NCI-H2107 treated with DMSO at 0.1 percent for 48 hours (cell line): ENCODE measurements around the gene CYP46A1.

Experiments used
- DNase-seq: peaks from one replicate; lab custom pipeline; 2025; ENCODE audit not compliant: unreplicated experiment; lab: John Stamatoyannopoulos, UW

The CYP46A1 gene

DNA sequence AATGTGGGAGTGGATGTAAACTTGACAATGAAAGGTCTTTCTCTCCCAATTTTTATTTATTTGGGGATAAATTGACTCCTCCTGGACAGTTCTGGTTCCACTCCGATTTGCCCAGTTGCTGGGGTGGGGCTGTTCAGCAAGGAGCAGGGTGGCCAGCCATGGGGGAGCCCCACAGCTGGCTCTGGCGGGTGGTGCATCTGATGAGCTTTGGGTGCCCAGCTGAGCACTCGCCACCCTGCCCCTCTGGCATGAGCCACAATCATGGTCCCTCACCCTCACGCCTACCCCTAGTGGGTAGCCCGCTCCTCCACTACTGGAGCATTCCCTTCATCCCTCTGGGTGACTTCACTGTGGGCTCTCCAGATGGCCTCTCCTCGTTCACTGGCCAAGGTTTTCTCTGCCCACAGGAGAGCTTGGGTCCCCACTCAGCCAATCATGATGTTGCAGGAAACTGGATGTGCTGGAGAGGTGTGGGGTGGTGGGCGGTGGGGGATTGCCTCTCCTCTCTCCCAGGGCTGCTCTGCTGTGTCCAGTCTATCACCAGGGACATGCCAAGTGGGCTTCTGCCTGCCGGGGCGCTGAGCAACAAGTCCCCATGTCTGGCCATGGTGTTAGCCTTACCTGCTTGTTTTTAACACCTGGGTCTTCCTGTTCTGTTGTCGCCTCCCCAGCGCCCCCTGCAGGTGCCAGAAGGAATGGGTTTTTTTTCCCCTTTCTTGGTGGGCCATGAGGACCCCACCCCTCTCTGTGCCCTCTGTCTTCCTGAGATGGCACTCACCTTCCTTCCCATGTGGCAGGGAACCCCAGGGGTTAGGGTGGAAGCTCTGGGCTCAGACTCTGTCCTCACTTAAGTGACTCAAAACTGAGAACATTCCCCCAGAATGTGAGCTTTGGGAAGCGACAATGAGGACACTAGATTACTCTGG lies 3.4 kb downstream of the CYP46A1 start:
- no peak for DNase-seq

GRCh38 chr14:99688210-99688581 lies 4.1 kb downstream of the CYP46A1 start:
- DNase-seq = no peak

DNA sequence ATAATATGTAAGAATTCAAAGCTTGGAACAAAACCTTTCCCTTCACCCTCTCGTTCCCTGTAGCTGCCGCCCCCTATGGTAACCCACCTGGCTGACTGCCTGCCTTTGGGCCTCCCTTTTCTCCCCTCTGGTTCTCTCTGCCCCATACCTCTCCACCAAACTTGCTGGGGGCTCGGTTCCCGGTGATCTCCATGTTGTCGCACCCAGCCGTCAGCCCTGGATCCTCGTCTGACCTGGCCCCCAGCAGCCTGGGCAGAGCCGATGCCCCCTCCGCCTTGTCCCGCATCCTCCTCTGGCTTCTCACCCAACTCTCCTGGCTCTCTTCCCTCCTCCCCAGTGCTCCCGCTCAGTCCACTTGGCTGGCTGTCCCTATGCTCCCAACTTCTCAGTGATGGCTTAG lies 4.5 kb downstream of the CYP46A1 start:
- no peak for DNase-seq

DNA sequence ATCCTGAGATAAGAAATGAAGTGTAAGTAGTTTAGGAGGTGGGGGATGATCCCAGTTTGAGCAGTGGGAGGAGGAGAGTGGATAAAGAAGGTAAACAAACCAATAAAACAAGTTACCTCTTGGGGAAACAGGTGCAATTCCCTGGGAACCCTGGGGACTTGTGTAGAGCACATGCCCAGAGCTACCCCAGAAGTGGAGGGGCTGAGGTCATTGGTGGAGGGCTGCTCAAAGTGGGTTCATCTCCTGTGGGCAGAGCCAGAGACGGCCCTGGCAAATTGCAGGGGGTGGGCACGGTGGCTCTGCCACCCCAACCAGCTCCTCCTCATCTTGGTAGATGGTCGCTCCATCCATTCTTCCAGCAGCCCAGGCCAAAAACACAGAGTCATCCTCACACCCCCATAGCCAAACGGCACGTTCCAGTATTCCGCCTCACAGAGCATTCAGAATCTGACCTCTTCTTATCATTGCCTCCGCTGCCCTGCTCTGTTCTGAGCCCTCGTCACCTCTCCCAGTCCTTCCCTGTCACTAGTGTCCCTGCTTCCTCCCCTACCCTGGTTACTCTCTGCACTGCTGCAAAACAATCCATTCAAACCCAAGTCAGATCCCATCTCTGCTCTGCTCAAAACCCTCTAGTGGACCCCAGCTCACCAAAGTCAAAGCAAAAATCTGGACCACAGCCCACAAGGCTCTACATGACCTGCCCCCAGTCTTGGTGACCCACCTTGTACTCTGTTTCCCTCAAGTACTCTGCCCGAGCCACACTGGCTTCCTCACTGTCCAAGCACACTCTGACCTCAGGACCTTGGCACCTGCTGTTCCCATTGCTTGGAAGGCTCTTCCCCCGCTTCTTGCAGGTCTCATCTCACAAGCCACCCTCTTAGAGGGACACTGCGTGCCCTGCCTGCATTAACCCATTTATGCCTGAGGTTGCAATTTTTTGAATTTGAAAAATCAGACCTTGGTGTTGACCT lies 5.5 kb downstream of the CYP46A1 start:
- no peak for DNase-seq

DNA sequence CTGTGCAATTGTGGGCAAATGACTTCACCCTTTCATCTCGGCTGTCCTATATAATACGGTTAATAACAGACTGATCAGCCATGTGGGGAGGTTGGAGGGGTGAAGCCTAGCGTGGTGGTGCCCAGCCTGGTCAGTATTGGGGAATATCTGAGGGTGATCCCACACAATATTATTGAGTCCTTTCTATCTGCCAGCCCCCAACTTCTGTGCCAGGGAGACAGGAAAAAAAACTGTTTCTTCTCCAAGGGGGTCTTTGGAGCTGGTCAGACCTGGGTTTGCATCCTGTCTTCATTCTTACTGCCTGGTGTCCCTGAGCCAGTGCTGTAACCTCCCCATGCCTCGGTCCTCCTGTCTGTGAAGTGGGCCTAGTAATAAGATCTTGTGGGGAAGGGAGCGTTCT lies 6.5 kb downstream of the CYP46A1 start:
- DNase-seq = no peak

DNA sequence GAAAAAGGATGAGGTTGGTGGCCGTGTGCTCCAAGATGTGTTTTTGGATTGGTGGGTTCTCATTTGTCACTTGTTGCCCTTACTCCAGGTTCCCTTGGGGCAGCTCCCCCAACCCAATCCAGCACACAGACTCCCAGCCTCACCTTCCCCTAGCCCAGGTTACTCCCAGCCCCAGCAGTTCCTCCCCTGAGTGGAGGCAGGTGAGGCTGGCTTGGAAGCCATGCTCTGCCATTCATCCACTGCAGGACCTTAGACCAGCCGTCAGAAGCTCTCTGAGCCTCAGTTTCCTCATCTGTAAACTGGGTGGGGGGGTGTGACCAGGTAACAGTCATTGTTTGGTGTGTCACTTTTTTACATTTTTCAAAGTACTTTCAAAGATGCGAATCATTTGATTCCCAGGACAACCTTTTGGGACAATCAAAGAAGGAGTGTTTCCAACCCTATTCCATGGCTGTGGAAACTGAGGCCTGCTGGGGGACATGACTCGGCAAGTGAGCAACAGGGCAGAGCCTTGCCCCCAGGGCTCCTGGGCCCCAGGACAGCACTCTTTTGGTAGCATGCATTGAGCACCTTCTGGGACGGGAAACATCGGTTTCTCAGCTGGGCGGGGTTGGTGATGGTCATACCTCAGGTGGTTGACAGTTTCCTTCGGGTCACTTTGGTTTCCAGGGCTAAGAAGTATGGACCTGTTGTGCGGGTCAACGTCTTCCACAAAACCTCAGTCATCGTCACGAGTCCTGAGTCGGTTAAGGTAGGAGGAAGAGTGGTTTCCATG lies 7.2 kb downstream of the CYP46A1 start:
- no peak for DNase-seq

- DNase-seq = no peak
These were observed 9.8 kb downstream of the CYP46A1 start for GRCh38 chr14:99693918-99694317.

- DNase-seq = no peak
These were observed 12.8 kb downstream of the CYP46A1 start for GRCh38 chr14:99696929-99697328.

GRCh38 chr14:99698236-99698635 lies 14.1 kb downstream of the CYP46A1 start:
- no peak for DNase-seq

DNA sequence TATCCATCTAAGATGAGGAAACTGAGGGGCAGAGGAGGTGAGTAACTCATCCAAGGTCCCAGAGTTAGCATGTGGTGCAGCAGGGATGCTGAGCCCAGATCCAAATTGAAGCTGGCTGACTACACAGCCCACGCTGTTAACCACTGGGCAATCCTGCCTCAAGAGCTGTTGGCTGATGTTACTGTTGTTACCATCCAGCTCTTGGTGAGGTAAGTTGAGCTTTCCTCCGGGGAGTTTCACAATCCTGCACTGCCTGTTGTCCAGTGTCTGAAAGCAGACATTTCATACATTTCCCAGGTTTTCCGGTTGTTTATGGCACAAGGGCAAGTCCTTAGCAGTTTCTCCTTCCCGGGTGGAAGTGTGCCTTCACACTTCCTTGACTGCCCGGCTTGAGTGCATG lies 14.5 kb downstream of the CYP46A1 start:
- no peak for DNase-seq

- DNase-seq = no peak
These were observed 15.1 kb downstream of the CYP46A1 start for GRCh38 chr14:99699085-99699760.

DNA sequence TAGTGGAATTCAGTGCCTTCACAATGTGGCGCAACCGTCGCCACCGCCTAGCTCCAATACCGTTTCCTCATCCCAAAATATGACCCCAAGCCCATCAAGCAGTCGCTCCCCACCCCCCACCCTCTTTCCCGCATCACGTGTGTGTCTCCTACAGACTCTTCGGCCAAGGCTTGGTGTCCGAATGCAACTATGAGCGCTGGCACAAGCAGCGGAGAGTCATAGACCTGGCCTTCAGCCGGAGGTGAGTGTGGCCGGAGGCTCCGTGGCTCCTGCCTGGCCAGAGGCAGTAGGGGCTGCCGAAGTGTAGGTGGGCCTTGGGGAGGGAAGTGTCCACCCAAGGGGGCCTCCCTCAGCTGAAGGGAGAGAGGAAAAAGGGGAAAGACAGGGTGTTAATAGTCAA lies 15.8 kb downstream of the CYP46A1 start:
- DNase-seq = no peak

- DNase-seq = no peak
These were observed 16.3 kb downstream of the CYP46A1 start for GRCh38 chr14:99700379-99700778.

DNA sequence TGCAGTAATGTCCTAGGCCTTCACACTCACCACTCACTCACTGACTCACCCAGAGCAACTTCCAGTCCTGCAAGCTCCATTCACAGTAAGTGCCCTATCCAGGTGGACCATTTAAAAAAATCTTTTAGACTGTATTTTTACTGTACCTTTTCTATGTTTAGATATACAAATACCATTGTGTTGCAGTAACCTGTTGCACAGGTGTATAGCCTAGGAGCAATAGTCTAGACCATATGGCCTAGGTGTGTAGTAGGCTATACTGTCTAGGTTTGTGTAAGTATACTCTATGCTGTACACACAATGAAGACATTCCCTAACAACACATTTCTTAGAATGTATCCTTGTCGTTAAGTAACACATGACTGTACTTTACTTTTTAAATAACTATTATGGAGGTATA lies 17.2 kb downstream of the CYP46A1 start:
- no peak for DNase-seq

- no peak for DNase-seq
These were observed 18.0 kb downstream of the CYP46A1 start for GRCh38 chr14:99702115-99702514.

GRCh38 chr14:99703381-99703780 lies 19.3 kb downstream of the CYP46A1 start:
- DNase-seq = no peak

DNA sequence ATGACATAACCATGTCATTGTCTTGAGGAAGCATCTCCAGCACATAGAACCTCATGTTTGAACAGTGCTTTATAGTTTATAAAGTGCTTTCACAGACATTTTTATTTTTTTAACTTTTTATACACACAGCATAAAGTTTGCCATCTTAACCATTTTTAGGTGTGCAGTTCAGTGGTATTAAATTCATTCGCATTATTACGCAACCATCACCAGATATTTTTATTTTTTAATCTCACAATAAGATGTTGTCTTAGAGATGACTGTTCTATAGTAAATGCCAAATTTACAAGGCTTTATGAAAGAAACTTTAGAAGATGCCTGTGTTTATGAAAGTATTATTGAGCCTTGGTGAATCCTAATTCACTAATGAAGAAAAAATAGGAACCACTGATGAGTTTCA lies 19.9 kb downstream of the CYP46A1 start:
- no peak for DNase-seq

- no peak for DNase-seq
These were observed 22.2 kb downstream of the CYP46A1 start for GRCh38 chr14:99706107-99706900.

DNA sequence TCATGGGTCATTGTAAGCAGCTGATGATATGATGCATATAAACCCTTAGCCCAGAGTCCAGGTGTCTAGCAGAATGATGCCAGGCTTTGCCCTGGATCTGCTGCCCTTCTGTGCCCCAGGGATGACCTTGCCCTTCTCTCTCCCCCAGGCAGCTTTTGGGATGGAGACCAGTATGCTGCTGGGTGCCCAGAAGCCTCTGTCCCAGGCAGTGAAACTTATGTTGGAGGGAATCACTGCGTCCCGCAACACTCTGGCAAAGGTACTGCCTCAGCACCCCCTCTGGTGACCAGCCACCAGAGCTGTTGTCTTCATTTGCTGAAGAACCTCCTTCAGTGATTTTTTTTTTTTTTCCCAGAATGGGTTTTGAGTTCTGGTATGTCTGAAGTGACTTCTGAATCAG lies 23.3 kb downstream of the CYP46A1 start:
- no peak for DNase-seq

- no peak for DNase-seq
These were observed 23.8 kb downstream of the CYP46A1 start for GRCh38 chr14:99707921-99708320.
